Hematopoietic multipotent progenitor cell treated with erythropoietin and hydrocortisone succinate and interleukin-3 and kit ligand, for 15 days (in vitro differentiated cells): ENCODE results near the gene SNAPC2.
"Not testable (repeated sequence)": the region's sequence is repeated elsewhere in the genome, so short reads cannot be mapped to it uniquely, and the experiment has no call there.

Source experiments
- DNase-seq: peaks from one replicate; pipeline ENCODE4 v3.0.0-alpha.2; 2015; ENCODE audit warnings: low spot score

The SNAPC2 gene

DNA sequence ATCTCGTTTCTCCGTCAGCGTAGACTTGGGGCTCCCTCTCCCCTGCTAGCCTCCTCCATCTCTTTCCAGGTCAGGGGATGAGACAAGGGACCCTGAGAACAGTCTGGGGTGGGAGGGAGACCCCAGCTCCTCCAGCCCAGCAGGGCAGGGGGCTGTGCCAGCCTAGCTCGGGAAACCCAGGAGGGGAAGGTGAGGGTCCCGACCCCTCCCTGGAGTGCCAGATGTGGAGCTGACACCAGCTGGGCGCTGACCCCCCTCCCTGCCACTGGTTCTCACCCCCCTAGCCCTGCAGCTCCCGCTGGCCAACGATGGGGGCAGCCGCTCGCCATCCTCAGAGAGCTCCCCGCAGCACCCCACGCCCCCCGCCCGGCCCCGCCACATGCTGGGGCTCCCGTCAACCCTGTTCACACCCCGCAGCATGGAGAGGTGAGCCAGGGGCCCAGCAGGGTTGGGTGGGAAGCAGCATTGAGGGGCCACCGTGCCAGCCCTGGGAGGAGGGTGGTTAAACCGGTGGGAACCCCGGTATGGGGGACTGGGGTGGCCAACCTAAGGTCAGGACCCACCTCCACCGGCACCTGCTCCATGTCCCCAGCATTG lies 10.6 kb upstream of the SNAPC2 start:
- DNase-seq: no peak

DNA sequence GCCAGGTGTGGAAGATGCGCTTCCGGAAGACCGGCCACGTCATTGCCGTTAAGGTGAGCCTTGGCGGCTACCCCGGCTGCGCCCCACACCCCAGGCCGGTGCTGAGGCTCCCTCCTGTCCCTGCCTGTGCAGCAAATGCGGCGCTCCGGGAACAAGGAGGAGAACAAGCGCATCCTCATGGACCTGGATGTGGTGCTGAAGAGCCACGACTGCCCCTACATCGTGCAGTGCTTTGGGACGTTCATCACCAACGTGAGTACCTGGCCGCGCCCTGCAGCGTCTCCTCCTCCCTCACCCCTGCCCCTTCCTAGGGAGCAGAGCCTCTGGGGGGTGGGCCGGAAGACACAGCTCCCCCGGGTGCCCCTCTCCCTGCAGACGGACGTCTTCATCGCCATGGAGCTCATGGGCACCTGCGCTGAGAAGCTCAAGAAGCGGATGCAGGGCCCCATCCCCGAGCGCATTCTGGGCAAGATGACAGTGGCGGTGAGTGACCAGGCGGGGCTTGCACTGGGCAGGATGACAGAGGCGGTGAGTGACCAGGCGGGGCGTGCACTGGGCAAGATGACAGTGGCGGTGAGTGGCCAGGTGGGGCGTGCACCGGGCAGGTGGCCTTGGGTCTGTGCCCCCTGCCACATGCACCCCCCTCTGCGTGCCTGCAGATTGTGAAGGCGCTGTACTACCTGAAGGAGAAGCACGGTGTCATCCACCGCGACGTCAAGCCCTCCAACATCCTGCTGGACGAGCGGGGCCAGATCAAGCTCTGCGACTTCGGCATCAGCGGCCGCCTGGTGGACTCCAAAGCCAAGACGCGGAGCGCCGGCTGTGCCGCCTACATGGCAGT lies 9.6 kb upstream of the SNAPC2 start:
- DNase-seq: no peak

DNA sequence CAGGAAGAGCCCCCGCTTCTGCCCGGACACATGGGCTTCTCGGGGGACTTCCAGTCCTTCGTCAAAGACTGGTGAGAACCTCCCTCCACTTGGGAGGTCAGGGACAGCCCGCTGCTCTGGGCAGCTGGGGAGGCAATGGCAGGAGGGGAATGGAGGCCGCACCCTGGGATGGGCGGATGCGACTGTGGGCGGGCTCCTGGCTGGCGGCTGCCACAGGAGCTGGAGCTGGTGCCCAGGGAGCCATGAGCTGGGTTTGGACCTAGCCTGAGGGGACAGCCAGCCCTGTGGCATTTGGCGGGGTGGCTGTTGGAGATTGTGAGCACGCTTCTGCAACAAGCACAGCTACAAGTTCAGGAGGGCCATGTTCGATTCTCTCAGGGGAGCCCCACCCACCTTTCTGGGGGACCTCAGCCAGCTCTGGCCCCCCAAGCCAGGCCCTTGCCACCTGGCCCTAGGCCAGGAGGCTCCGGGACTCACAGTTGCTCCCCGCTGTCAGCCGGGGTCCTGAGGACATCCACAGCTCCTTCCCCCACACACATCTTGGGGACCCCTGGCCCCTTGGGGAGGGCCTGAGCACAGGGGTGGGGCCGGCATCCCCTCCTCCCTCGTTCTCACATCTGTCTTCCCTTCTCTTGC lies 8.5 kb upstream of the SNAPC2 start:
- DNase-seq: no peak

DNA sequence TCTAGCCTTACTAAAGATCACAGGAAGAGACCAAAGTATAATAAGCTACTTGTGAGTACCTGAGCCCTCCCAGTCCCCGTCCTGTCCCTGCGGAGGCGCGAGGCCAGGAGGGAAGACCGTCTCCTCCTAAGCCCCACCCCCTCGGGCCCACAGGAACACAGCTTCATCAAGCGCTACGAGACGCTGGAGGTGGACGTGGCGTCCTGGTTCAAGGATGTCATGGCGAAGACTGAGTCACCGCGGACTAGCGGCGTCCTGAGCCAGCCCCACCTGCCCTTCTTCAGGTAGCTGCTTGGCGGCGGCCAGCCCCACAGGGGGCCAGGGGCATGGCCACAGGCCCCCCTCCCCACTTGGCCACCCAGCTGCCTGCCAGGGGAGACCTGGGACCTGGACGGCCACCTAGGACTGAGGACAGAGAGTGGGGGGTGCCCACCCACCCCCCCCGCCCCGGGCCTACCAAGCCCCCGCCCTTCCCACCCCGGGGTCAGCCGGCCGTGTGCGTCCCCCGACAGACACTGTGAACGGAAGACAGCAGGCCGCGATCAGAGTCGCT lies 7.9 kb upstream of the SNAPC2 start:
- no peak for DNase-seq

DNA sequence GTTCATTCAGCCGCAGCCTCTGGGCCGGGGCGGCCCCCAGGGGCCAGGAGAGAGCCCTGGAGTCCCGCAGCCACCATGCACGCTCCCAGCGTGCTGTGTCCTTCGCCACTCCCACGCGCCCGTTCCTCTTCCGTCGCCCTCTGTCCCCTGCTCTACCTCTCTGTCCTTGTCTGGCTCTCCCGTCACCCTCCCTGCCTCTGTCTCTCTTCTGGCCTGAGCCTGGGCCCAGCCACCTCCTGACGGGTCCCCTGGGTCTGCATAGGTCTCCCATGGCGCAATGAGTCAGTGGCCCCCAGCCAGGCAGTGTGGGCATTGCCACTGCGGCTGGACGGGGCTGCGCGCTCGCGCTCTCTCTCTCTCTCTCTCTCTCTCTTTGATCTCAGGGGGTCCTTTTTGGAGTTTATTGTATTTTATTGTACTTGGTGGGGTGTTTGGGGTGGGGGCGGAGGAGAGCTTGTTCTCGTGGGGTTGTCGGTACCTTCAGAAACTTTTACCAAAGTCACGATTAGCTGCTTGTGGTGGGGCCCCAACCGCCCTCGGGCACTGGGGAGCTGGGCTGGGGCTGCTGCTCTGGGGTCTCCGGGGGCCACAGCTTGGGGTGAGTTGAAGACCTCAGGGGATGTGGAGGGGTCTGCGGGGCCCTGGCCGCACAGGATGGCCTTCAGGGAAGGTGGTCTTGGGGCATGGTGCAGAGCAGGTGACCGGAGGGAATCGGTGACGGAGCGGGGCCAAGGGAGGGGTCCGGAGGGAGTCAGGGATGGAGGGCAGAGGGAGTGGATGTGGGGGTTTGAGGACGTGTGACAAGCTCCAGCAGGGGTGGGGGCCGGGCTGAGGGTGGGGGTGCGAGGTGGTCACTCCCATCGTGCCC lies 7.2 kb upstream of the SNAPC2 start:
- DNase-seq: no peak

DNA sequence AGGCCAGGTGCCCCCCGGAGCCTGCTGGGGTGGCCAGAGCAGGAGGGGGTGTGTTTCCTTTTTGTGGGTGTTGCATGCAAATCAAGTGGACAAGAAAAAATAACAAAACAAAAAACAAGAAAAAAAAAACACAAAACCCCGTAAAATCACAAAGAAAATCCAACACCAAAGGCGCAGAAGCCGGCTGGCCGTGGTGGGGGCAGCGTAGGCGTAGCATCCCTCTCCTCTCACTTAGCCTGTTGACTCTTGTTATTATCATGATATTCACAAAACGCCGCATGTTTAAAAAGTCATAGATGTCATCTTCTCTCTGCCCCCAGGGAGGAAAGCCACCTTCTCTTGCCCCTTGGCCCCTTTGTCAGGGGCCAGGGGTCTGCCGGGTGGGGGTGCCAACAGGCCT lies 6.5 kb upstream of the SNAPC2 start:
- no peak for DNase-seq

DNA sequence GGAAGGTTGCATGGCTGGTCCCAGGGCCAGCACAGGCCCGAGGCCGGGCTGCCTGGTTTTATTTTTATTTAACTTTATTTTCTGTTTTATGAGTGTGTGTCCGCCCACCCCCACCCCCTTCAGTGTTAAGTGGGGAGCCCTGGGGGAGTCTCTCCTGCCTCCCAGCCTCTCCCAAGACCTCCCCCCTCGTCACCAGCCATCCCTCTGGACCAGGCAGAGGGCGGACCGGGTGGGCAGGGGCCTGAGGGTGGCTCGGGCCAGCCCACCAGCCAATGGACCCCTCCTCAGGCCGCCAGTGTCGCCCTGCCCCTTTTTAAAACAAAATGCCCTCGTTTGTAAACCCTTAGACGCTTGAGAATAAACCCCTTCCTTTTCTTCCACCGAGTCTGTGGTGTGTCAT lies 6.0 kb upstream of the SNAPC2 start:
- DNase-seq: no peak

DNA sequence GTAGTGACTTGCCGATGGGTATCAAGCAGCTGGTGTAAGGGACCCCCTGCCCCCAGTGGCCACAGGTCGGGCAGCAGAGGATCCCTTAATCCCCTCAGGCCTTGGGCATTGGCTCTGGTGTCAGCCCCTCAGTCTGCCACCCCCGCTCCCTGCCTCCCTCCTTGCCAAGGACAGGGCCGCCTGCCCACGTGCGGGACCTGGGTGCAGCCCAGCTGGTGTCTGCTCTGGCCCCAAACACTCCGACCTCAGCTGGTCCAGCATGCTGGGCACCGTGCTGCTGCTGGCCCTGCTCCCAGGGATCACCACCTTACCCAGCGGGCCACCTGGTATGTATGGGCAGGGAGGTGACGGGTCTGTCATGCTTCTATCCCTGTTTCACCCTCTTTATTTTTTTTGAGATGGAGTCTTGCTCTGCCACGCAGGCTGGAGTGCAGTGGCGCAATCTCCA lies 5.5 kb upstream of the SNAPC2 start, which contains the start of gene TGFBR3L:
Gene TGFBR3L (plus strand): TSS at position 233 of the 448 bp plus-strand sequence.
- DNase-seq: no peak

DNA sequence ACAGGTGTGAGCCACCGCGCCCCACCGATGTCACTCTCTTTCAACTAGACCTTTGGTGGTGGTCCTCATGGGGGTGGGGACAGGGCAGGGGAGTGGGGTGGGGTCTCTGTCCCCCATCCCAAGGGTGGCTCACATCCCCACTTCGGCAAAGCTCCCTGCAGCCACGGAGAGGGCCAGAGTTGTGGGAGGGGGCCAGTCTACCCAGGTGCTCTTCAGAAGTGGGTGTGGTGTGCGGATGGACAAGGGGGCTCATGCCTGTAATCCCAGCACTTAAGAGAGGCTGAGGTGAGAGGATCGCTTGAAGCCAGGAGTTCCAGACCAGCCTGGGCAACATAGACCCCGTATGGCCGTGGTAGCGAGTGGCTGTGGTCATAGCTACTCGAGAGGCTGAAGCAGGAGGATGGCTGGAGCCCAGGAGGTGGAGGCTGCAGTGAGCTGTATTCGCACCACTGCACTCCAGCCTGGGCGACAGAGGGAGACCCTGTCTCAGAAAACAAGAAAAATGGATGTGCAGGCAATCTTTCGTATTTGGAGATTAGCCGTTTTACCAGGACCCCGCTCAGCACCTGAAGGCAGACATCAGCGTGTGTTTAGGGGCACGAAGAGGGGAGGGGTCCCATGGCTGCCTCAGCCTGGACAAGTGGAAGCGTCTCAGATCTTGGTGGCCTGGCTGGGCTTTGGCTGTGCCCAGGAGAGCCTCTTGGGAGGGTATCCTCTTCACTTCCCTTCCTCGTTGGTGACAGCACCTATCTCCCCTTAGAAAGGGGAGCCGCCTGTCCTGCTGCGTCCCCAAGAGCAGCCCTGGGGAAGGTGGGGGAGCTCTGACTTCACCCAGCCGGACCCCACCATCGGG lies 4.7 kb upstream of the SNAPC2 start:
- DNase-seq: no peak

DNA sequence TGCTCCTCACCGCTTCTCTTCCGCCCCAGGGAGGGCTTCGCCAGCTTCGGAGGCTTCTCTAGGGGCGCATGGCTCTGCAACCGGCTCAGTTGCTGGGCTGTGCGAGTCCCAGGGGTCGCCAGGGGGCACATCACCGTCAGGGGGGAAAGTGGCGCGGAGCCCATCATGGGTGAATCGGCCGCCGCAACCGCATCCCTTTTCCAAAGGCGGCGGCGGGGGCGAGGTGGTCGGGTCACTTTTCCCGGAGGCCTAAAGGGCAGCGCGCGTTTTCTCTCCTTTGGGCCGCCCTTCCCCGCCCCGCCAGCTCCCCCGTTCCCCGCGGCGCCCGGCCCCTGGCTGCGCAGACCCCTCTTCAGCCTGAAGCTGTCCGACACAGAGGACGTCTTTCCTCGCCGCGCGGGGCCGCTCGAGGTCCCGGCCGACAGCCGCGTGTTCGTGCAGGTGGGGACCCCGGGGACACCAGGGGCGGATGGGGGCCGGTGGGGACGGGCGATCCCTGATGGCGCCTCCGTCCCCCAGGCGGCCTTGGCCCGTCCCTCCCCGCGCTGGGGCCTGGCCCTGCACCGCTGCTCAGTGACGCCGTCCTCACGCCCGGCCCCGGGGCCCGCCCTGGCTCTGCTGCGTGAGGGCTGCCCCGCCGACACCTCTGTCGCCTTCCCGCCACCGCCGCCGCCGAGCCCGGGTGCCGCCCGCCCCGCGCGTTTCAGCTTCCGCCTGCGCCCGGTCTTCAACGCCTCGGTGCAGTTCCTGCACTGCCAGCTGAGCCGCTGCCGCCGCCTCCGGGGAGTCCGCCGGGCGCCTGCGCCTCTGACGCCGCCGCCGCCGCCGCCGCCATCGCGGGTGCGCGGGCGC lies 3.8 kb upstream of the SNAPC2 start:
- peak; percentile 46 for DNase-seq

DNA sequence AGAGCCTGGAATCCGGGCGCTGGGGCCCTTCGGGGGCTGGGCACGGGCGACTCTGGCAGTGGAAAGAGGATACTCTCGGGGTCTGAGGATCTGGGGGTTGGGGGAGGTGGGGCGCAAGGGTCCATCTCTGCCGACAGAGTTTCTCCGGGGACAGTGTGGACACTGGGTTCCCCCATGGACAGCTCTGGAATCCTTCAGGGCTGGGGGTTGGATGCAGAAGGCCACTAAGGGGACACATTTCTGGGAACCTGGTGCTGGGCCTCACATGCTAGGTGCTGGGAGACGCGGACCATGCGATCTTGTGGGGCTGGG lies 3.2 kb upstream of the SNAPC2 start:
- DNase-seq: no peak

DNA sequence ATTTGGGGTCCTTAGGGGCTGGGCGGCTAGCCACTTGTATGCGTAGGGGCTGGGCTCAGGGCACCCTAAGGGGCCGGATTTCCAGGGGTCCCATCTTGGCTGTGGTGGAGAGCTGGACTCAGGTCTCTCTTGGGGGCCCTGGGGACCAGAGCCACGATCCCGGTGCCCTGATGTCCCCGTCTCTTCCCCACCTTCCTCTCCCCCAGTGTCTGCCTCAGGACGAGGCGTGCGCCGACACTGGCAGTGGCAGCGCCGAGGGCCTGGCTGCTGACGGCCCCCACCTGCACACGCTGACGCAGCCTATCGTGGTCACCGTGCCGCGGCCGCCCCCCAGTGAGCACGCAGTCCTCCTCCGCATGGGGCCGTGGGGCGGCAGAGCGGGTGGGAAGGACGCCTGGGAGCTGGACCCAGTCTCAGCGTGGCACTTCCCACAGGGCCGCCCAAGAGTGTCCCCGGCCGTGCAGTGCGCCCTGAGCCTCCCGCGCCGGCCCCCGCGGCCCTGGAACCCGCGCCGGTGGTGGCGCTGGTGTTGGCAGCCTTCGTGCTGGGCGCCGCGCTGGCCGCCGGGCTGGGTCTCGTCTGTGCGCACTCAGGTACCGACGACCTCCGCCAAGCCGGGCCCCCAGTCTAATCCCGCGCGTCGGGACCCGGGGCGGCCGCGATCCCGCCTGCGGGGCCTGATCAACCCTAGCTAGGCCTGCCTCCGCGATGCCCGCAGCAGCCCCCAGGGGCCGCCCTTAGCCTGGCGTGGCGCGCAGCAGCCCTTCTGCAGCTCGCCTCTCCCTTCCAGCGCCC lies 2.7 kb upstream of the SNAPC2 start:
- peak; percentile 64 for DNase-seq

DNA sequence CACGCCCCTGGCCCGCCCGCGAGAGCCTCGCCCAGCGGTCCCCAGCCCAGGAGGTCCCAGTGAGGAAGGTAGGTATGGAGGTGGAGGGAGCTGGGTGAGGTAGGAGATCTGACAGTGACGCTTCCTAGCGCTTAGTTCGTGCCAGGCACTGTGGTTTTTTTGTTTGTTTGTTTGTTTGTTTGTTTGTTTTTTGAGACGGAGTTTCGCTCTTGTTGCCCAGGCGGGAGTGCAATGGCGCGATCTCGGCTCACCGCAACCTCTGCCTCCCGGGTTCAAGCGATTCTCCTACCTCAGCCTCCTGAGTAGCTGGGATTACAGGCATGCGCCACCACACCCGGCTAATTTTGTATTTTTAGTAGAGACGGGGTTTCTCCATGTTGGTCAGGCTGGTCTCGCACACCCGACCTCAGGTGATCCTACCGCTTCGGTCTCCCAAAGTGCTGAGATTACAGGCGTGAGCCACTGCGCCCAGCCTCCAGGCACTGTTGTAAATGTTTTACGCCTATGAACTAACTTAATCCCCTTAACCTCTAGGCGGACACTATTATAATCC lies 2.0 kb upstream of the SNAPC2 start:
- not testable (repeated sequence) for DNase-seq

DNA sequence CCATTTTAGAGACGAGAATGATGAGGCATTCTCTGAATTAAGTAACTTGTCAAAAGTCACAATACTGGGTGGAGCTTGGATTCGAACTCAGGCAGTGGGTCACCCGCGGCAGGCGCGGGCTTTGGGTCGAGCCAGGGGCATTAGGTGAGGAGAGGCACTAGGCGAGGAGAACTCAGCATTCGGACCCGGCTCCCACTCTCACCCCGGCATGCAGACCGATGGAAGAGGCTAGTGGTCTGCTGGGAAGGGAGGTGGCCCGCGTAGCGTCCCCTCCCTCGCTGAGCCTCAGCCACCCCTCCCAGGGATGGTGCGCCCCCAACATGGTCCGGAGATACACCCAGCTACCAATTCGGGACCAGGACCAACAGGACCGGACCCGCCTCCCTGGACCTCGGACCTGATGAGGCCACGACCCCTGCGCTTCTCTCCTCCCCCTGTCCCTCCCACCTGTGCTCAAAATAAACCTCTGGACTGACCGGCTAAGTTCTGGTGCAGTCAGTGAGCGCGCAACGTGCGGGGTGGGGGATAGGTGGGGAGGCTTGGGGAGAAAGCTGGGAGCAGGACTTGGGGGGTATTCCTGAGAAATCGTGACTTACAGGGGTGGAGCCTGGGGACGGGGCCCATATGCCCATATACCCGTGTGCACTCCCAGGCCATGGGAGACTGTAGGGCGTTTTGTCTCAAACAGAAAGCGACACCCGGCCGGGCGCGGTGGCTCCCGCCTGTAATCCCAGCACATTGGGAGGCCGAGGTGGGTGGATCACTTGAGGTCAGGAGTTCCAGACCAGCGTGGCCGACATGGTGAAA lies 1.3 kb upstream of the SNAPC2 start:
- no peak for DNase-seq

DNA sequence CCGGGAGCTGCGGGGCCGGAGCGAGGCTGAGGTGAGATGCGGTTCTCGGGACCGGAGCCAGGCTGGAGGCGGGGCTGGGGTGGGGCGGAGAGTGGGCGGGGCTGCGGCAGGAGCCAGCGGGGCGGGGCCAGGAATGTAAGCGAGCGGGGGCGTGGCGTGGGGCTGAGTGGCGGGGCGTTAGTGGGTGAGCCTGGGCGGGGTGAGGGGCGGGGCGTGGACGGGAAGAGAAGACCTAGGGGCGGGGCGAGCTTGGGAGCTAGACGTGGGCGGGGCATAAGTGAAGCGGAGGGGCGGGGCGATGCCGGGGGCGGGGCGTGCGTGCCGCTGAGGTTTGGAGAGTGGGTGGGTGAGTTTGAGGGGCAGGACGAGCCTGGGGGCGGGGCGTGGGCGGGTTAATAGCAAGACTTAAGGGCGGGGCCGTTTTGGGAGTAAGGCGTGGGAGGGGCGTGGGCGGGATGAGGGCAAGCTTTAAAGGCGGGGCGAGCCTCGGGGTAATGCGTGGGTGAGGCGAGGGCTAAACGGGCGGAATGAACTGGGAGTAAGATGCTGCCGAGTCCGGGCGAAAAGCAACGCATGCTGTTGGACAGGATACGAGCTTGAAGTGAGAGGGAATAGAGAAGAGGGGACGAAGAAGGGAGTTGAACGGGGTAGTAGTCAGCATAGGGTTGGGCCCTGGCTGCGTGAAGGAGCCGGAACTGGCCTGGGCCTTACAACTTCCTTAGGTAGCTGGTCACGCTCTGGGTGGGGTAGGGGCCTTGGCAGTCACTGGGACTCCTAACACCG lies 572 bp downstream of the SNAPC2 start:
- peak; percentile 100 for DNase-seq

DNA sequence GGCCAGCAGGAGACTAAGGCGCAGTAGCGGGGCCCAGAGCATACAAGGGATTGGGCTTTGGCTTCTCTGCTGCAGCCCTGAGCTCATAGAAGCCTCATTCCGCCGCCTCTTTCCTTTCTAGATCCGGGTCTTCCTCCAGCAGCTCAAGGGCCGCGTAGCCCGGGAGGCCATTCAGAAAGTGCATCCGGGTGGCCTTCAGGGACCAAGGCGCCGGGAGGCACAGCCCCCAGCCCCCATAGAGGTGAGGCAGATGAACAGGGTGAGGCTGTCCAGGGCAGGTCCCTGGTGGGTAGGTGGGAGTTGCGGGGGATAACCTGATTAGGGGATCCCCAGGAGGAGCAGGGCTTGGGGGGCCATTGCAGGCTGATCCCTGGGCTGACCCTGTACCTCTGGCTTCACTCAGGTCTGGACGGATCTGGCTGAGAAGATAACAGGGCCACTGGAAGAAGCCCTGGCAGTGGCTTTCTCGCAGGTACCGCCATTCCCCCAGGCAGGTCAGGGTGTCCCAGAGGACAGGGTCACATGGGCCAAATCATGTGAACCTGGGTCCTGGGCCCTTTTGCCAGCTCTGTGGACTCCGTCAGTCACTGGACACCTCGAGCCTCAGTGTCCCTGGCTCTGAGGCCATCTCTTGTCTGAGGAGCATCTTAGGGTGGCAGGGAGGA lies 1.3 kb downstream of the SNAPC2 start:
- DNase-seq: no peak
